Osteoblast (primary cell): ENCODE results near the gene HSFX3. TPM values are rescaled to one million over a fixed set of nuclear protein-coding genes. Genes with fewer than 3 reads are reported as not detected.

Experiments
- DNase-seq: peaks from one replicate; pipeline ENCODE4 v3.0.0; 2011; ENCODE audit warnings: low spot score, mixed read lengths; ENCODE audit not compliant: insufficient read length; ENCODE audit errors: missing footprints
- H2AFZ ChIP-seq: 2 replicates; pipeline ENCODE4 v1.6.0; 2011; ENCODE audit warnings: mild to moderate bottlenecking, low read length
- H3K27ac ChIP-seq: 2 replicates; pipeline ENCODE4 v1.5.1; 2011; ENCODE audit warnings: mild to moderate bottlenecking, low read depth, low read length, moderate library complexity
- H3K27me3 ChIP-seq: 2 replicates; pipeline ENCODE4 v1.6.0; 2012; ENCODE audit warnings: mild to moderate bottlenecking, control low read depth, inconsistent platforms, low read length, moderate library complexity; ENCODE audit not compliant: insufficient read depth
- H3K36me3 ChIP-seq: 2 replicates; pipeline ENCODE4 v1.5.1; 2011; ENCODE audit warnings: mild to moderate bottlenecking, low read length, control low read depth, moderate library complexity; ENCODE audit not compliant: insufficient read depth
- H3K4me1 ChIP-seq: 2 replicates; pipeline ENCODE4 v1.5.1; 2011; ENCODE audit warnings: mild to moderate bottlenecking, low read length, control low read depth, moderate library complexity; ENCODE audit not compliant: insufficient read depth
- H3K4me2 ChIP-seq: 2 replicates; pipeline ENCODE4 v1.6.0; 2011; ENCODE audit warnings: mild to moderate bottlenecking, low read length; ENCODE audit not compliant: insufficient read depth
- H3K4me3 ChIP-seq: fragments of 200-600 bp; sonication (generic); 3 replicates; pipeline ENCODE4 v1.5.1; 2012; ENCODE audit warnings: mild to moderate bottlenecking, low read length, inconsistent platforms; ENCODE audit not compliant: insufficient read depth
- H3K79me2 ChIP-seq: 2 replicates; pipeline ENCODE4 v1.6.0; 2012; ENCODE audit warnings: mild to moderate bottlenecking, low read length, control low read depth, inconsistent platforms; ENCODE audit not compliant: insufficient read depth
- H3K9me3 ChIP-seq: 2 replicates; pipeline ENCODE4 v1.5.1; 2011; ENCODE audit warnings: low read depth, low read length, control low read depth
- H4K20me1 ChIP-seq: 2 replicates; pipeline ENCODE4 v1.6.0; 2012; ENCODE audit warnings: mild to moderate bottlenecking, low read length, control low read depth; ENCODE audit not compliant: insufficient read depth
- CTCF ChIP-seq: IDR thresholded peaks from 2 replicates; pipeline ENCODE4 v1.5.1; 2011; ENCODE audit warnings: mild to moderate bottlenecking, low read depth, low read length, moderate library complexity; ENCODE audit errors: extremely low read depth
- total RNA-seq: library from RNA; depleted of rRNA; stranded (reverse); fragments of >200 nt; gene quantifications from 2 replicates; pipeline ENCODE4 v1.2.3, GENCODE V29; 2012

HSFX3 gene
- total RNA-seq, 1 donor, result not detected

GRCh38 chrX:149512225-149512885 lies 37.4 kb downstream of the HSFX3 start:
- DNase-seq, result peak; percentile 81
- Histone ChIP-seq H2AFZ (no peak overlapping the region), H3K27me3 (peaks cover 20% of the 10 kb centered on the region), H3K4me2 (no peak overlapping the region), H3K4me3 (no peak overlapping the region), H3K9me3 (no peaks in the 10 kb centered on the region), H4K20me1 (no peaks in the 10 kb centered on the region), H3K27ac (no peak overlapping the region), H3K79me2 (no peaks in the 10 kb centered on the region), H3K36me3 (no peaks in the 10 kb centered on the region), H3K4me1 (peaks cover 3% of the 10 kb centered on the region)
- TF ChIP-seq CTCF, result peak; percentile 71

GRCh38 chrX:149511081-149511480 lies 38.6 kb downstream of the HSFX3 start:
- Histone ChIP-seq H3K36me3 (no peaks in the 10 kb centered on the region), H3K79me2 (no peaks in the 10 kb centered on the region), H2AFZ (no peak overlapping the region), H4K20me1 (no peaks in the 10 kb centered on the region), H3K27ac (no peak overlapping the region), H3K9me3 (no peaks in the 10 kb centered on the region), H3K4me2 (no peak overlapping the region), H3K4me3 (no peak overlapping the region), H3K27me3 (peaks cover 20% of the 10 kb centered on the region), H3K4me1 (peaks cover 3% of the 10 kb centered on the region)
- DNase-seq, result no peak
- TF ChIP-seq CTCF, result no peak

- H3K27ac ChIP-seq, result no peak overlapping the region
- no peaks in the 10 kb centered on the region for H3K36me3 ChIP-seq
- no peaks in the 10 kb centered on the region for H3K79me2 ChIP-seq
- H3K27me3 ChIP-seq, result peaks cover 20% of the 10 kb centered on the region
- H4K20me1 ChIP-seq, result no peaks in the 10 kb centered on the region
- peak; percentile 64 for DNase-seq
- H3K4me2 ChIP-seq, result no peak overlapping the region
- TF ChIP-seq CTCF, result peak; percentile 37
- H2AFZ ChIP-seq, result no peak overlapping the region
- H3K9me3 ChIP-seq, result no peaks in the 10 kb centered on the region
- H3K4me1 ChIP-seq, result peaks cover 3% of the 10 kb centered on the region
- no peak overlapping the region for H3K4me3 ChIP-seq
Observed at GRCh38 chrX:149510386-149510785, 39.3 kb downstream of the HSFX3 start.

- H3K4me3 ChIP-seq, result no peak overlapping the region
- no peak overlapping the region for H3K27ac ChIP-seq
- H2AFZ ChIP-seq, result no peak overlapping the region
- no peaks in the 10 kb centered on the region for H3K9me3 ChIP-seq
- DNase-seq, result no peak
- H4K20me1 ChIP-seq, result no peaks in the 10 kb centered on the region
- H3K27me3 ChIP-seq, result peaks cover 20% of the 10 kb centered on the region
- no peaks in the 10 kb centered on the region for H3K36me3 ChIP-seq
- H3K4me2 ChIP-seq, result no peak overlapping the region
- peaks cover 10% of the 10 kb centered on the region for H3K79me2 ChIP-seq
- peaks cover 7% of the 10 kb centered on the region for H3K4me1 ChIP-seq
- TF ChIP-seq CTCF, result no peak
Observed at GRCh38 chrX:149508467-149508866, 41.3 kb downstream of the HSFX3 start.
